Astrocyte of the hippocampus (primary cell): ENCODE measurements around the gene NKX2-3.

Experiments used
- DNase-seq: peaks from one replicate; pipeline ENCODE4 v3.0.0; 2011; ENCODE audit warnings: low read depth, low spot score

NKX2-3 gene

DNA sequence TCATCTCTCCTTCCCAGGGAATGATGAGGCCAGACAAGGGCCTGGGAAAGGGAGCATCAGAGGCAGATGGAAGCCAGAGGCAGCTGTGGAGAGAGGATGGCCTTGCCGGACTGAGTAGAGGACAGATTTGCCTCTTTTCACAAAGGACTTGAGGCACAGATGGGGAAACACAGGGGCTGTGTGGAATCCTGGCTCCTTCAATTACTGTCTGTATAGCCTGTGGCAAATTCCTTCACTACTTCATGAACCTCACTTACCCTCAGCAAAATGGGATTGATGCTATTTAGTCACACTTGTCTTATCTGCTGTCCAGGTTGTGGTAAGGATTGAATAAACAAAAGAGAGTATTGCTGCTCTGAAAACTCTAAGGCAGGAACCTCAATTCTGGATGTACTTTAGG, 47.2 kb downstream of the NKX2-3 start:
- DNase-seq: no peak

DNA sequence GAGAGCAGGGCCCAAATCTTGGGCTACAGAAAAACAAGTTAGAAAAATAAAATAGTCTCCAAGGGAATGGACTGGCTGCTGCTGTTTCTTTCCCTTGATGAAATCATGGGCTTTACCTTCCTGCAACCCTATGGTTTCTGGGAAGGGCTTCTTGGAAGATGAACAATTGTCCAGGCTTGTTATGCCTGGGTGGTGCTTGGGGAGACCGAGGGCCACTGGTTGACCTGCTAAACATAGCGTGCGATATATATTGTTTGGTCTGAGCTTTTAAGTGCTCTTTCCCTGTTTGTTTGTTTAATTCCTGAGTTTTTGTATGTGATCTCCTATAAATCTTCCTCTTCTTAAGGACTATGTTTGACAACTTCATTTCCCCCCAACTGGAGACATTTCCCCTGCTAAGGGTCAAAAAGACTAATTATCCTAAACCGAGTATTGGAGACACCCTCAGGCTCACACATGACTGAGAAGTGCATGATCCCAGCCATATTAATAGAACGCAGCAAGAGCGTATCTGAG, 49.6 kb downstream of the NKX2-3 start:
- no peak for DNase-seq

DNA sequence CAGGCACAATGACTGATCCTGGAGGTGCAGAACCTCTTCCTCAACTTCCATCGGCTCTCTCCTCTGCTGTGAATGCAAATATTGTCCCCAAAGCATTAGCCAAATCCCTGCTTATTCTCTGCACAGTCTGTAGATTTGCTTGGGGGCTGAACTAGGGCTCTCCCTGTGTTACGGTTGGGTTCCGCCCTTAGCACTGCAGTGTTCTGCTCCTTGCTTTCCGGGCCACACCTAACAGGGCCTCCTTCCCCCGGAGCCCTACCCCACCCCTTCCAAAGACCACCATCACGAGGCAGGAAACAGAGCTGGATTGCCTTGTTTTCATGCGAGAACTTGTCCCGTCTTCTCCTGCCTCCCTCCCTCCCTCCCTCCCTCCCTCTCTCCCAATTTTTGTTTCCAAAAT, 50.9 kb downstream of the NKX2-3 start:
- DNase-seq: no peak
